ENCODE measurements around the gene CEP55.

The CEP55 gene

GRCh38 chr10:93567277-93568104 is 71.1 kb downstream of the CEP55 start:
- ATAC-seq = no peak
- TF ChIP-seq ISL1 (CRISPR knock-in tag; IDR thresholded peaks at IDR 0.05) = no peak
- TF ChIP-seq, protein P1, sequence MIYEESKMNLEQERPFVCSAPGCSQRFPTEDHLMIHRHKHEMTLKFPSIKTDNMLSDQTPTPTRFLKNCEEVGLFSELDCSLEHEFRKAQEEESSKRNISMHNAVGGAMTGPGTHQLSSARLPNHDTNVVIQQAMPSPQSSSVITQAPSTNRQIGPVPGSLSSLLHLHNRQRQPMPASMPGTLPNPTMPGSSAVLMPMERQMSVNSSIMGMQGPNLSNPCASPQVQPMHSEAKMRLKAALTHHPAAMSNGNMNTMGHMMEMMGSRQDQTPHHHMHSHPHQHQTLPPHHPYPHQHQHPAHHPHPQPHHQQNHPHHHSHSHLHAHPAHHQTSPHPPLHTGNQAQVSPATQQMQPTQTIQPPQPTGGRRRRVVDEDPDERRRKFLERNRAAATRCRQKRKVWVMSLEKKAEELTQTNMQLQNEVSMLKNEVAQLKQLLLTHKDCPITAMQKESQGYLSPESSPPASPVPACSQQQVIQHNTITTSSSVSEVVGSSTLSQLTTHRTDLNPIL (CRISPR knock-in tag; IDR thresholded peaks at IDR 0.05; ENCODE audit: low read depth) = no peak
- TF ChIP-seq, protein P2, sequence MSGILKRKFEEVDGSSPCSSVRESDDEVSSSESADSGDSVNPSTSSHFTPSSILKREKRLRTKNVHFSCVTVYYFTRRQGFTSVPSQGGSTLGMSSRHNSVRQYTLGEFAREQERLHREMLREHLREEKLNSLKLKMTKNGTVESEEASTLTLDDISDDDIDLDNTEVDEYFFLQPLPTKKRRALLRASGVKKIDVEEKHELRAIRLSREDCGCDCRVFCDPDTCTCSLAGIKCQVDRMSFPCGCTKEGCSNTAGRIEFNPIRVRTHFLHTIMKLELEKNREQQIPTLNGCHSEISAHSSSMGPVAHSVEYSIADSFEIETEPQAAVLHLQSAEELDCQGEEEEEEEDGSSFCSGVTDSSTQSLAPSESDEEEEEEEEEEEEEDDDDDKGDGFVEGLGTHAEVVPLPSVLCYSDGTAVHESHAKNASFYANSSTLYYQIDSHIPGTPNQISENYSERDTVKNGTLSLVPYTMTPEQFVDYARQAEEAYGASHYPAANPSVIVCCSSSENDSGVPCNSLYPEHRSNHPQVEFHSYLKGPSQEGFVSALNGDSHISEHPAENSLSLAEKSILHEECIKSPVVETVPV (CRISPR knock-in tag; IDR thresholded peaks at IDR 0.05) = no peak
- TF ChIP-seq OSR1 (CRISPR knock-in tag; IDR thresholded peaks at IDR 0.05) = no peak
- TF ChIP-seq SNAI2 (CRISPR knock-in tag; IDR thresholded peaks at IDR 0.05) = no peak
- TF ChIP-seq RARB (CRISPR knock-in tag; IDR thresholded peaks at IDR 0.05) = no peak
- no peak for TF ChIP-seq ZNF70 (CRISPR knock-in tag; IDR thresholded peaks at IDR 0.05)

DNA sequence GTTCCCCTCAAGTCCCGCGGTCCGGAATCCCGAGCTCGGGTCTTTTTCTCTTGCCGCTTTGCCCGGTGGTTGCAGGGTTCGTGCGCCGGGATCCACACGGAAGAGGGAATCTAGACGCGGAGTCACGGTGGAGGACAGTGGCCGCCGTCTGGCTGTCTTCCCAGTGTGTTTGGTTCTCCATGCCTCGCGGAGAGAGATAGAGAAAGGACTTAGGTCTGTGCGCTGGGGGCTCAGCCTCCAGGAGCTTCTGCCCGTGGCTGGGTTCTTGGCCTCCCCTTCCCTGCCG is 71.6 kb downstream of the CEP55 start:
- ATAC-seq = no peak
- no peak for TF ChIP-seq CSDC2 (CRISPR knock-in tag; IDR thresholded peaks at IDR 0.05)
- TF ChIP-seq ZFP30 (CRISPR knock-in tag; IDR thresholded peaks at IDR 0.05) = no peak
- TF ChIP-seq ZC3H10 (CRISPR knock-in tag; IDR thresholded peaks at IDR 0.05) = no peak
- TF ChIP-seq, protein P1 (CRISPR knock-in tag; IDR thresholded peaks at IDR 0.05; ENCODE audit: low read depth) = no peak
- TF ChIP-seq, protein P2 (CRISPR knock-in tag; IDR thresholded peaks at IDR 0.05) = no peak
- TF ChIP-seq, protein P3, sequence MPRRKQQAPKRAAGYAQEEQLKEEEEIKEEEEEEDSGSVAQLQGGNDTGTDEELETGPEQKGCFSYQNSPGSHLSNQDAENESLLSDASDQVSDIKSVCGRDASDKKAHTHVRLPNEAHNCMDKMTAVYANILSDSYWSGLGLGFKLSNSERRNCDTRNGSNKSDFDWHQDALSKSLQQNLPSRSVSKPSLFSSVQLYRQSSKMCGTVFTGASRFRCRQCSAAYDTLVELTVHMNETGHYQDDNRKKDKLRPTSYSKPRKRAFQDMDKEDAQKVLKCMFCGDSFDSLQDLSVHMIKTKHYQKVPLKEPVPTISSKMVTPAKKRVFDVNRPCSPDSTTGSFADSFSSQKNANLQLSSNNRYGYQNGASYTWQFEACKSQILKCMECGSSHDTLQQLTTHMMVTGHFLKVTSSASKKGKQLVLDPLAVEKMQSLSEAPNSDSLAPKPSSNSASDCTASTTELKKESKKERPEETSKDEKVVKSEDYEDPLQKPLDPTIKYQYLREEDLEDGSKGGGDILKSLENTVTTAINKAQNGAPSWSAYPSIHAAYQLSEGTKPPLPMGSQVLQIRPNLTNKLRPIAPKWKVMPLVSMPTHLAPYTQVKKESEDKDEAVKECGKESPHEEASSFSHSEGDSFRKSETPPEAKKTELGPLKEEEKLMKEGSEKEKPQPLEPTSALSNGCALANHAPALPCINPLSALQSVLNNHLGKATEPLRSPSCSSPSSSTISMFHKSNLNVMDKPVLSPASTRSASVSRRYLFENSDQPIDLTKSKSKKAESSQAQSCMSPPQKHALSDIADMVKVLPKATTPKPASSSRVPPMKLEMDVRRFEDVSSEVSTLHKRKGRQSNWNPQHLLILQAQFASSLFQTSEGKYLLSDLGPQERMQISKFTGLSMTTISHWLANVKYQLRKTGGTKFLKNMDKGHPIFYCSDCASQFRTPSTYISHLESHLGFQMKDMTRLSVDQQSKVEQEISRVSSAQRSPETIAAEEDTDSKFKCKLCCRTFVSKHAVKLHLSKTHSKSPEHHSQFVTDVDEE (CRISPR knock-in tag; IDR thresholded peaks at IDR 0.05) = no peak
- TF ChIP-seq GLIS3 (CRISPR knock-in tag; IDR thresholded peaks at IDR 0.05) = no peak
- no peak for TF ChIP-seq ZNF565 (CRISPR knock-in tag; conservative IDR thresholded peaks at IDR 0.05; ENCODE audit: low read depth)
- no peak for TF ChIP-seq PPARA (CRISPR knock-in tag; IDR thresholded peaks at IDR 0.05; ENCODE audit: borderline replicate concordance)
- TF ChIP-seq ZFP3 (CRISPR knock-in tag; IDR thresholded peaks at IDR 0.05) = no peak
- TF ChIP-seq ZNF70 (CRISPR knock-in tag; IDR thresholded peaks at IDR 0.05) = no peak
- TF ChIP-seq POU6F1 (CRISPR knock-in tag; IDR thresholded peaks at IDR 0.05; ENCODE audit: borderline replicate concordance, low read depth) = no peak
- no peak for TF ChIP-seq TOX (CRISPR knock-in tag; IDR thresholded peaks at IDR 0.05; ENCODE audit: borderline replicate concordance)
- TF ChIP-seq ZNF8 (CRISPR knock-in tag; IDR thresholded peaks at IDR 0.05) = no peak
- no peak for TF ChIP-seq ESRRG (CRISPR knock-in tag; IDR thresholded peaks at IDR 0.05)
- TF ChIP-seq SNAI2 (CRISPR knock-in tag; IDR thresholded peaks at IDR 0.05) = no peak

DNA sequence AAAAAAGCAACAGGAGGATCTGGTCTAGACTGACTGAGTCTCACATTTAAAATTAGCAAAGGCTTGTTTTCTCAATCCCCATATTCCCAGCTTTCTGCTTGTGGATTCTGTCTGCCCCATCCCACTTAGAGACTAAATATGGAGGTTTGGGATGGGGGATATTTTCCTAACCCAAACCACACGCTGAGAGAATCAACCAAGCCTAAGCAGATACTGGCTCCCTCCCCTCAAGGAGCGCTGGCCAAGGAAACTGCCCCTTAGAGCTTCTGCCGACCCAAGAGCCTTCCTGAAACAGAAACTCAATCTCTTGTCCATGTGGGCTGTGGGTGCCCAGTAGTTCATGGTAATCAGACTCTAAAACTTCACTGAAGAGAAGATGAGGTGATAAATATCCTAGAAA is 74.0 kb downstream of the CEP55 start:
- ATAC-seq = no peak
- TF ChIP-seq SNAI2 (CRISPR knock-in tag; IDR thresholded peaks at IDR 0.05) (no peak), PATZ1 (CRISPR knock-in tag; IDR thresholded peaks at IDR 0.05; ENCODE audit: borderline replicate concordance) (no peak), TOX (CRISPR knock-in tag; IDR thresholded peaks at IDR 0.05; ENCODE audit: borderline replicate concordance) (no peak), RARB (CRISPR knock-in tag; IDR thresholded peaks at IDR 0.05) (no peak), OSR1 (CRISPR knock-in tag; IDR thresholded peaks at IDR 0.05) (no peak), BACH2 (CRISPR knock-in tag; IDR thresholded peaks at IDR 0.05; ENCODE audit: borderline replicate concordance) (no peak), ZFP3 (CRISPR knock-in tag; IDR thresholded peaks at IDR 0.05) (no peak), ZNF8 (CRISPR knock-in tag; IDR thresholded peaks at IDR 0.05) (no peak), CSDC2 (CRISPR knock-in tag; IDR thresholded peaks at IDR 0.05) (no peak), ZFP30 (CRISPR knock-in tag; IDR thresholded peaks at IDR 0.05) (no peak), TCF4 (CRISPR knock-in tag; IDR thresholded peaks at IDR 0.05; ENCODE audit: borderline replicate concordance) (no peak), ZNF70 (CRISPR knock-in tag; IDR thresholded peaks at IDR 0.05) (no peak)
- TF ChIP-seq, protein P2 (CRISPR knock-in tag; IDR thresholded peaks at IDR 0.05) = no peak

All from SK-N-SH treated with all-trans-retinoic acid at 6 μM for 48 hours (cell line).